Left hindlimb (tissue), 1 donor: ENCODE data around the gene SLC39A8.

Experiments used
- DNase-seq: peaks from one replicate; pipeline ENCODE4 v3.0.0-alpha.2; 2018

SLC39A8 gene

GRCh38 chr4:102219129-102219528, 126.2 kb downstream of the SLC39A8 start:
- no peak for DNase-seq

GRCh38 chr4:102218656-102219055, 126.6 kb downstream of the SLC39A8 start:
- no peak for DNase-seq

GRCh38 chr4:102217775-102218355, 127.4 kb downstream of the SLC39A8 start:
- no peak for DNase-seq

GRCh38 chr4:102217345-102217744, 127.9 kb downstream of the SLC39A8 start:
- DNase-seq = no peak

- DNase-seq = no peak
Measured at GRCh38 chr4:102216666-102217065, 128.6 kb downstream of the SLC39A8 start.

GRCh38 chr4:102213031-102213430, 132.3 kb downstream of the SLC39A8 start:
- DNase-seq = no peak
